Stimulated activated CD8-positive, alpha-beta memory T cell treated with anti-CD3 and anti-CD28 coated beads, Interleukin-7, amount 100 ng/mL, for 1 hour (primary cell): ENCODE data around the gene NPPB.

Source experiments
- DNase-seq, 2 donors: peaks; one replicate each; pipeline ENCODE4 v3.0.0-alpha.2; 2020; ENCODE audit warnings: low read depth in 2 of 2

Gene NPPB

DNA sequence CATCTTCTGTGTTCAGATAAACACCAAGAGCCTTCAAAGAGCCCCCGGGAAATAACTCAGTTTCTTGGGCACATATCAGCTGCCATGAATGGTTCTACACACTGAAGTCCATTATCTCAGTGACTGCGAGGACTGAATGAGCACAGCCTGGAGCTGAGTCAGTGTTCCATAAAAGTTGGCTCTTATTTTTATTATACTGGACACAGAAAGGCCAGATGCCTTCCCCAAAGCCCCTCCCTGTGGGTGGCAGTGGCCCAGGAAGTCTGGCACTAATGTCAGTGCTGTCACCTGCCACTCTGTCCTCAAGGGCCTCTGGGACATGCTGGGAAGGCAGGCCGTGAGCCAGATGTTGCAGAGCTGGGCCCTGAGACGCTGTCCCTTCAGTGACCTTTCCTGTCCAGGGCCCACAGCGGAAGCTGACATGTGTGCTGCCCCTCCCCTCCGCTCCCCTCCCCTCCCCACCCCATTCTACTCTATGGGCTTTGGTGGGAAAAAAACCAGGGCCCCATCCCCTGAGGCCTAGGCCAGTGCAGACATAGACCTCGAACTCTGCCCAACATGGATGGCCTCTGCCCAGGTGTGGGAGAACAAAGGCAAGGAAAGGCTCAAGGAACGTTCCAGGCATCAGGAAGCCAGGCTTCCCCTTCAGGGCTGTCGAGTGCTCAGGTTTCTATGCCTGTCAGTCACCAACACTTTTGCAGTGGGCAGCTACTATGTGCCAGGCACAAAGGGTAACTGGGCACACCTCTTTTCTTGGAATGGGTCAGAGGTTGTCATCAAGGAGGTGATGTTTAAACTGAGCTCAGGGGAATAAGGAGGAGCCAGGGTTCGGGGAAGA, 22.4 kb upstream of the NPPB start:
- no peak for DNase-seq

- DNase-seq, result no peak
These were observed 21.4 kb upstream of the NPPB start for GRCh38 chr1:11880181-11880575.

DNA sequence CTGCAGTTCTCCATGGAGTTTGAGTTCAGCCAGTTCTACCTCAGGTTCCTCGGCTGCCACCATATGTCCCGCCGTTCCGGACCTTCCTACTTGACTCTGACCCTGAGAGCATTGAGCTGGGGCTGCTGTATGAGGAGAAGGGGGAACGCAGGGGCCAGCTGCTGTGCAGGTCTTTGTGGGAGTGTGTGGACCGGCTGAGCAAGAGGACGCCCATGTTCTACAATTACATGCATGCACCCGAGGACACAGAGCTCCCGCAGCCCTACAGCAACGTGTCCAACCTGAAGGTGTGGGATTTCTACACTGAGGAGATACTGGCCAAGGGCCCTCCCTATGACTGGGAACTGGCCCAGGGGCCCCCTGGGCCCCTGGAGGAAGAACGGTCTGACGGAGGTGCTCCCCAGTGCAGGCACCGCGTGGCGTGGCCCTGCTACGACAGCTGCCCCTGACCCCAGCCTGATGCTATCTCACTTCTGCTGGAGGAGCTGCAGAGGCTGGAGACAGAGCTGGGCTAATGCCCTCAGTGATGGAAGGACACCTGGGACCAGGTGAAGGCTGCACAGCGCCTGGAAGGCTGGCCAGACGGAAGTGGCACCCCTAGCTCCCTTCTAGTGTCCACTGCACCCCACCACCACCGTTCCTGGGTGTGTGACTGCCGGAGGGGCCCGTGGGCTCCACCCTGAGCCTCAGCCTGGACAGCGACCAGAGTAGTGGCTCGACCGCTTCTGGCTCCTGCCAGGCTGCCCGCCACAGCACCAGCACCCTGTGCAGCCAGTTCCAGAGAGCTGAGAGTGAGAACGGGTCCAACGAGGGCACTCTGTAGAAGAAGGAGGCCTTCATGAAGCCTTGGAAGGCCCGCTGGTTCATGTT, 20.8 kb upstream of the NPPB start:
- no peak for DNase-seq

DNA sequence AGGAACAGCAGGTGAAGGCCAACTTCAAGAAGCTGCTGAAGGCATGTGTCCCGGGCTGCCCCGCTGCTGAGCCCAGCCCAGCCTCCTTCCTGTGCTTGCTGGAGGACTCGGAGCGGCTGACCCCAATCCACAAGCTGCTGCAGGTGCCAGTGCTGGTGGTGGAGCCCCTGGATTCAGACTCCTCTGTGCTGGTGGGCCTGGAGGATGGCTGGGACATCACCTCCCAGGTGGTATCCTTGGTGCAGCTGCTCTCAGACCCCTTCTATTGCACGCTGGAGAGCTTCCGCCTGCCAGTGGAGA, 20.1 kb upstream of the NPPB start:
- no peak for DNase-seq

- no peak for DNase-seq
These were observed 19.5 kb upstream of the NPPB start for GRCh38 chr1:11878081-11878890.

- DNase-seq, result no peak
These were observed 18.3 kb upstream of the NPPB start for GRCh38 chr1:11877074-11877473.

- no peak for DNase-seq
These were observed 16.3 kb upstream of the NPPB start for GRCh38 chr1:11875094-11875493.

GRCh38 chr1:11874624-11875023, 15.9 kb upstream of the NPPB start:
- no peak for DNase-seq

DNA sequence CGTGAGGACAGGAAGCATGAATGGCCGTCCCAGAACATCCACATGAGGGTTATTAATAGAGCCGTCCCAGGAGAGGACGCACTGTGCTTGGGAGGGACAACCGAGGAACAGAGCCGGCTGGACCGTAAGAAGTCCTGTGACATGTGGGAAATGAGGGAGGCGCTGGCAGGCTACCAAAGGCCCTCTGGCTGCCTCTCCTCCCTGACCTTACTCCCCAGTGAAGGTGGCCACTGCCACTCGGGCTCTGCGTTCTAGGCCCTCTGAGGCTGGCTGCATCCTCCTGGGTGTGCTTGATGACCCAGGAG, 15.5 kb upstream of the NPPB start:
- no peak for DNase-seq

- no peak for DNase-seq
These were observed 14.9 kb upstream of the NPPB start for GRCh38 chr1:11873395-11874257.

- DNase-seq, result no peak
These were observed 13.8 kb upstream of the NPPB start for GRCh38 chr1:11872545-11872944.

GRCh38 chr1:11869650-11870207, 11.0 kb upstream of the NPPB start:
- DNase-seq, result no peak

DNA sequence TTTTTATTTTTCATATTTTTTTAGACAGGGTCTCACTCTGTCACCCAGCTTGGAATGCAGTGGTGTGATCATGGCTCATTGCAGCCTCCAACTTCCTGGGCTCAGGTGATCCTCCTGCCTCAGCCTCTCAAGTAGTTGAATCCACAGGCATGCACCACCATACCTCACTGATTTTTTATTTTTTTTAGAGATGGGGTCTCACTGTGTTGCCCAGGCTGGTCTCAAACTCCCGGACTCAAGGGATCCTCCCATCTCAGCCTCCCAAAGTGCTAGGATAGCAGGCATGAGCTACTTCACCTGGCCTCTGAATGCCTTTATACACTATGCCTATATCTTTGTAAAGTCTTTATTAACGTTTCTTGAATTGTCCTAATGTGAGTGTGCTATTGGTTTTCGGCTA, 10.4 kb upstream of the NPPB start:
- DNase-seq, result no peak

DNA sequence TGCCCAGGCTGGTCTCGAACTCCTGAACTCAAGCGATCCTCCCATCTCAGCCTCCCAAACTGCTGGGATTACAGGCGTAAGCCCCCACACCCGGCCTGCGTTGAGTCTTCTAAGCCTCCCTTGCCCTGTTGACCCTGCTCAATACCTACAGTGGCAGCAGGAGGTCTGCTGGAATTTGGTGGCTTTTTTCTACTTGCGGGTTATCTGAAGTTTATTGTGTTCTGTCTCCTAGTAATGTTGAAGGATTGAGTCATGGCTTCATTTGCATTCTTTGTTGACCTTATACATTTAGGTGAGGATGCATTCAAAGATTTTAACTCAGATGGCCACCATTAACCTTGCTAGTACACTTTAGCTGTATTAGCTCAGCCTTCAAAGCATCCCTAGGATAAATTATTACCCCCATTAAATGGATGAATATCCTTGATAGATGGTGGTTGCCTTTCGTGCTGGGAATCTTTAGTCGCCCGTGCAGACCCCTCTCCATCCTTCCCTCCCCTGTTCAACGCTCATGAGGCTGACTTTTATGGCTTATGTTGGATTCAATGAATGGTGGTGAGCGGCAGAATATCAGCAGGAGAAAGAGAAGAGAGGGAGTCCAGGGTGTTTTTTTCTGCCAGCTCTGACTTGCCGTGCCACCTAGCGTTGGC, 9.7 kb upstream of the NPPB start:
- no peak for DNase-seq

GRCh38 chr1:11862890-11863289, 4.1 kb upstream of the NPPB start:
- DNase-seq, result no peak

DNA sequence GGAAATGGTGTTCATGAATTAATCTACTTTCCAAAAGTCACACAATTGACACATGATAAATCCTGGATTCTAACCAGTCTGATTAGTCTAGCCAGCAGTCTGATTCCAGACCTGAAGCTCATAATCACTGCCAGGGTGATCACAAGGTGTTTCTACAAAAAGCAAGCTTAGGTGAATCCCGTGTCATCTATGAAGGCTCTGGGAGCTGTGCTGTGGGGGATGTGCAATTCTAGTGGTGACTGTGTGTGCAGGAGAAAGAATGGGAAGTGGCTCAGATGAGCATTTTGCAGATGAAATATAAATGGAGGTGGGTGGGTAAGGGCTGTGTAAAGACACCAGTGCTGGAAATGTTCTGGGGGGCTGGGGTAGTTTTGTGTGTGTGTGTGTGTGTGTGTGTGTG, 1.8 kb upstream of the NPPB start:
- no peak for DNase-seq

DNA sequence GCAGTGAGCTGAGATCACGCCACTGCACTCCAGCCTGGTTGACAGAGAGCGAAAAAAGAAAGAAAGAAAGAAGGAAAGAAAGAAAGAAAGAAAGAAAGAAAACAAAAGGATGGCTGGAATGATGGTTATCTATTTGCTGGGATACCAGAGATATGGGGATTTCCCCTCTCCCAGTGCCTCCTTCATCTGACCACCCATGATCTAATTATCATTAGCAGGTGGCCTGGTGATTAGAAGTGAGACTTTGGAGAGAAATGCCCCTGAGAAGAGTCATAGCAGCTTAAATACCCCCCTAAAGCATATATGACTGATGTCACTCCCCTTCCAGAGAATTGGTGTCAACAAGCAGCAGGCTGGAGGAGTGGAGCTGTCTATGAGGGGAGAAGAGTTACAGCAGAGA, 1.3 kb upstream of the NPPB start:
- no peak for DNase-seq

- peak; percentile 25 to 44 for DNase-seq
These were observed 475 bp upstream of the NPPB start for GRCh38 chr1:11858968-11859871.

GRCh38 chr1:11858158-11858557, 587 bp downstream of the NPPB start:
- no peak for DNase-seq
